Endothelial cell of umbilical vein (primary cell): ENCODE measurements around the gene CALML5. TPM values are rescaled to one million over a fixed set of nuclear protein-coding genes. Genes with fewer than 3 reads are reported as not detected.

Experiments
- Bru-seq: library from RNA; stranded (reverse); fragments of 400-500 nt; gene quantifications from one replicate; lab custom pipeline; 2021; lab: Mats Ljungman, UMichigan
- BruChase-seq, 2 experiments: library from RNA; stranded (reverse); fragments of 400-500 nt; gene quantifications; one replicate each; lab custom pipeline; 2021; lab: Mats Ljungman, UMichigan
- BruUV-seq: library from RNA; stranded (reverse); fragments of 400-500 nt; replicated peaks from 2 replicates; lab custom pipeline; 2021; lab: Mats Ljungman, UMichigan
- CTCF ChIA-PET: fragments of 300-600, 350-600 bp; sonication (Branson Sonifier 250); formaldehyde crosslinking; loops from one replicate; lab custom pipeline; 2021; ENCODE audit warnings: antibody characterized with exemption, inconsistent platforms; lab: Charles Lee
- POLR2A ChIA-PET: fragments of 300-600, 350-600 bp; sonication (Branson Sonifier 250); formaldehyde crosslinking; loops from one replicate; lab custom pipeline; 2021; ENCODE audit warnings: antibody characterized with exemption, inconsistent platforms; lab: Charles Lee
- DNase-seq: peaks from one replicate; pipeline ENCODE4 v3.0.0-alpha.2; 2011; ENCODE audit warnings: low read depth, low spot score
- FAIRE-seq: peaks from 2 replicates; lab custom pipeline; 2011; peaks lifted over from hg19 to GRCh38; lab: Jason Lieb, UNC
- H2AFZ ChIP-seq: 2 replicates; pipeline ENCODE4 v1.6.0; 2012; ENCODE audit warnings: low read depth, low read length, control low read depth, inconsistent platforms
- H3K27ac ChIP-seq: 2 replicates; pipeline ENCODE4 v1.5.1; 2011; ENCODE audit warnings: low read depth, mild to moderate bottlenecking, control low read depth, low read length, moderate library complexity; ENCODE audit not compliant: insufficient read depth
- H3K27me3 ChIP-seq, 2 experiments: 2 replicates each; pipeline versions ENCODE4 v1.6.0 to v1.6.1; 2011; ENCODE audit warnings: low read length in 2 of 2, mixed read lengths in 1 of 2; ENCODE audit not compliant: control insufficient read depth in 2 of 2, insufficient read depth in 2 of 2
- H3K36me3 ChIP-seq, 2 experiments: 2 replicates in 1 of 2; 3 replicates in 1 of 2; pipeline ENCODE4 v1.5.1; 2011; ENCODE audit warnings: low read length in 2 of 2, mild to moderate bottlenecking in 1 of 2, moderate library complexity in 1 of 2; ENCODE audit not compliant: control insufficient read depth in 2 of 2, insufficient read depth in 2 of 2; ENCODE audit errors: extremely low read depth in 1 of 2
- H3K4me1 ChIP-seq: 3 replicates; pipeline ENCODE4 v1.5.1; 2011; ENCODE audit warnings: mild to moderate bottlenecking, low read length; ENCODE audit not compliant: control insufficient read depth, insufficient read depth; ENCODE audit errors: extremely low read depth
- H3K4me2 ChIP-seq: 2 replicates; pipeline ENCODE4 v1.6.1; 2011; ENCODE audit warnings: low read length, control low read depth, mixed read lengths; ENCODE audit not compliant: insufficient read depth
- H3K4me3 ChIP-seq, 3 experiments: fragments of 200-600 bp in 1 of 3; sonication (generic), shearing (Covaris generic) in 1 of 3; replicated peaks in 1 of 3; 2 replicates each; pipeline ENCODE4 v1.5.1; 2011 to 2016; ENCODE audit warnings: control low read depth in 3 of 3, low read length in 3 of 3, mild to moderate bottlenecking in 2 of 3, inconsistent platforms in 1 of 3, low read depth in 1 of 3, moderate library complexity in 1 of 3; ENCODE audit not compliant: insufficient read depth in 1 of 3
- H3K79me2 ChIP-seq: 2 replicates; pipeline ENCODE4 v1.6.0; 2012; ENCODE audit warnings: low read length, inconsistent platforms; ENCODE audit not compliant: control insufficient read depth, insufficient read depth
- H3K9ac ChIP-seq: replicated peaks from 2 replicates; pipeline ENCODE3; 2011; ENCODE audit warnings: low read length, control low read depth; ENCODE audit not compliant: insufficient read depth; ENCODE audit errors: extremely low read depth
- H3K9me1 ChIP-seq: replicated peaks from 3 replicates; pipeline ENCODE4 v1.6.0; 2011; ENCODE audit warnings: mild to moderate bottlenecking, low read length; ENCODE audit not compliant: control insufficient read depth, insufficient read depth; ENCODE audit errors: extremely low read depth
- H3K9me3 ChIP-seq: replicated peaks from 2 replicates; pipeline ENCODE4 v1.5.1; 2012; ENCODE audit warnings: low read length, inconsistent platforms; ENCODE audit not compliant: control insufficient read depth, insufficient read depth
- H4K20me1 ChIP-seq: replicated peaks from 2 replicates; pipeline ENCODE3; 2011; ENCODE audit warnings: mild to moderate bottlenecking, low read length; ENCODE audit not compliant: control insufficient read depth, insufficient read depth; ENCODE audit errors: extremely low read depth
- EZH2 ChIP-seq: IDR thresholded peaks from 2 replicates; pipeline ENCODE4 v1.6.1; 2012; ENCODE audit warnings: borderline replicate concordance, low read depth, mild to moderate bottlenecking, moderate library complexity, low read length, inconsistent platforms; ENCODE audit not compliant: severe bottlenecking
- GATA2 ChIP-seq: IDR thresholded peaks from 2 replicates; pipeline ENCODE4 v1.7.0; 2011; ENCODE audit warnings: low read depth, mild to moderate bottlenecking, moderate library complexity, mixed read lengths, low read length; ENCODE audit not compliant: insufficient read length, insufficient read depth
- JUN ChIP-seq: IDR thresholded peaks from 2 replicates; pipeline ENCODE4 v1.6.1; 2011; ENCODE audit warnings: borderline replicate concordance, low read depth; ENCODE audit not compliant: insufficient read length, insufficient read depth
- MYC ChIP-seq: IDR thresholded peaks from one replicate; pipeline ENCODE4 v1.6.1; 2011; ENCODE audit warnings: mild to moderate bottlenecking, low read depth, low read length
- POLR2A ChIP-seq: IDR thresholded peaks from 2 replicates; pipeline ENCODE4 v1.6.1; 2012; ENCODE audit warnings: low read depth, mild to moderate bottlenecking, control low read depth, low read length
- POLR2AphosphoS5 ChIP-seq: IDR thresholded peaks from 2 replicates; pipeline ENCODE4 v1.6.1; 2012; ENCODE audit warnings: low read depth, mild to moderate bottlenecking, control low read depth, low read length, moderate library complexity; ENCODE audit not compliant: insufficient read depth
- dilution Hi-C: fragments of 300-500 bp; cut with MboI; formaldehyde crosslinking; loops from one replicate; pipeline ENCODE4 v1.15.0; 2019; ENCODE audit warnings: low sequenced_read_pairs; ENCODE audit not compliant: extremely low pct_ligation_motif_present
- intact Hi-C: fragments of 100-400 bp; cut with micrococcal nuclease; formaldehyde crosslinking; loops from one replicate; pipeline ENCODE4 v1.10.0; 2022
- long read RNA-seq: library from polyadenylated mRNA; stranded (forward); transcript quantifications from one replicate; pipeline ENCODE4 v2.0.0, GENCODE V29; 2021
- polyA minus RNA-seq, 3 experiments: library from RNA; depleted of rRNA, polyadenylated mRNA; stranded (reverse); fragments of >200 nt; gene quantifications; 1 replicate in 1 of 3; 2 replicates in 2 of 3; pipeline ENCODE4 v1.2.3, GENCODE V29; 2011
- polyA plus RNA-seq, 4 experiments: library from polyadenylated mRNA; depleted of rRNA in 3 of 4; stranded (reverse) in 3 of 4; unstranded in 1 of 4; fragments of >200 nt; gene quantifications; 2 replicates each; pipeline versions ENCODE4 v1.2.1 to v1.2.3, GENCODE V29; 2011 to 2012; ENCODE audit warnings: missing spikeins in 1 of 4
- total RNA-seq: library from RNA; stranded (reverse); gene quantifications from 2 replicates; pipeline ENCODE4 v1.2.3, GENCODE V29; 2021

CALML5 gene, protein sequence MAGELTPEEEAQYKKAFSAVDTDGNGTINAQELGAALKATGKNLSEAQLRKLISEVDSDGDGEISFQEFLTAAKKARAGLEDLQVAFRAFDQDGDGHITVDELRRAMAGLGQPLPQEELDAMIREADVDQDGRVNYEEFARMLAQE
- not detected in 2 replicates for total RNA-seq
- not detected in 2 replicates for polyA plus RNA-seq
- polyA plus RNA-seq (2011; cell fraction: cytosol; rRNA removed) = not detected in 2 replicates
- not detected in 2 replicates for polyA plus RNA-seq (2011; cell fraction: nucleus; rRNA removed)
- not detected in 2 replicates for polyA plus RNA-seq (2012)
- not detected in 2 replicates for polyA minus RNA-seq
- polyA minus RNA-seq (2011; cell fraction: cytosol; rRNA and poly(A)+ RNA removed) = not detected
- polyA minus RNA-seq (2011; cell fraction: nucleus; rRNA and poly(A)+ RNA removed) = not detected in 2 replicates
- not detected for Bru-seq, nascent RNA
- not detected for BruChase-seq, experiment 1, labeled RNA remaining after a 6-hour chase
- BruChase-seq, experiment 2, labeled RNA remaining after a 2-hour chase = not detected
- long read RNA-seq = 0 reads

DNA sequence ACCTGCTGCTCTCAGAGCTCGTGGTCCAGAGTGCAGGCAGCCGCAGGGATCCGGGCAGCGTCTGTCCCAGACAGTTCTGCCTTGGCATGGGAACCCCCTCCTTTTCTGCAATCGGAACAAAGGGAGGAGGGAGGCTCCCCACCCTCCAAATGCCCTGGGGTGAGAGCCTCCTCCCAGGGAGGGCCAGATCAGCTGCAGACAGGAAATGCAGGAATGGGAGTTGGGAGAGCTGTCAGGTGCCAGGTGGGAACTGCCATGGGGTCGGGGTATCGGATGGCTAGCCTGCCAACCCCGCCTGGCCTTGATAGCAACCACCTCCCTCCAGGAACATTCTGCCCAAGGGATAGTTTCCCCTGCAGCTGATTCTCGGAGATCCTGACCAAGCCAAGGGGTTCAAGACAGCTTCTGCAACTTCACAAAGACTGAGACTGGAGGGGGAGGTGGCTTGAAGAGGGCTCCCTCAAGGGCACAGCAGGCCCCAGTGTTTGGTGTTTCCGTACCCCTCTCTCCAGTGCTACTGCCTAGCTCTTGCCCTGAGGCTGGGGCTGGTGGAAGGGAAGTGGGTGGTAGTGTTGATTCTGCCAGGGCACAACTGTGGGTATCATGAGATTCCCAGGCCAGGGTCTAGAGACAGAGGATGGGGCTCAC lies at the start of gene CALML5:
CALML5 (minus strand) TSS at position 78 of the 648 bp plus-strand sequence. CDS start 132 bp downstream, outside the sequence.
- Histone ChIP-seq H3K4me1 (no peaks in the 10 kb centered on the region), H3K27ac (no peak within 1 kb of the TSS), H2AFZ (no peak within 1 kb of the TSS), H4K20me1 (no peaks in the 10 kb centered on the region), H3K9me3 (no peaks in the 10 kb centered on the region), H3K9me1 (no peaks in the 10 kb centered on the region), H3K4me2 (no peak within 1 kb of the TSS), H3K9ac (no peak within 1 kb of the TSS), H3K27me3 (peaks cover under 1 to 2% of the 10 kb centered on the region in 2 experiments), H3K4me3 (no peak within 1 kb of the TSS), H3K36me3 (no peaks in the 10 kb centered on the region), H3K79me2 (no peaks in the 10 kb centered on the region)
- no peak for TF ChIP-seq JUN
- no peak for TF ChIP-seq POLR2AphosphoS5
- TF ChIP-seq MYC = no peak
- TF ChIP-seq POLR2A = no peak
- no peak for TF ChIP-seq GATA2
- no peak for TF ChIP-seq EZH2
- ChIA-PET POLR2A (no interaction called here), CTCF (interaction anchor here (0.7 to 1.3 kb wide), 3 partner anchors 9 to 123 kb away, joined by 3 read pairs; no protein-coding TSS in a partner anchor)
- dilution Hi-C loops (no loop called here), intact Hi-C loops (no loop called here)
- DNase-seq (no peak), FAIRE-seq (no peak)
- no TSS peak for BruUV-seq
